HTR-8/SVneo (cell line): ENCODE measurements around the gene NKX2-3.

ENCODE experiments used
- DNase-seq: peaks from one replicate; pipeline ENCODE4 v3.0.0; 2011; ENCODE audit warnings: low spot score, mixed read lengths; ENCODE audit not compliant: insufficient read length
- FAIRE-seq: peaks from 2 replicates; lab custom pipeline; 2011; peaks lifted over from hg19 to GRCh38; lab: Jason Lieb, UNC

The NKX2-3 gene

DNA sequence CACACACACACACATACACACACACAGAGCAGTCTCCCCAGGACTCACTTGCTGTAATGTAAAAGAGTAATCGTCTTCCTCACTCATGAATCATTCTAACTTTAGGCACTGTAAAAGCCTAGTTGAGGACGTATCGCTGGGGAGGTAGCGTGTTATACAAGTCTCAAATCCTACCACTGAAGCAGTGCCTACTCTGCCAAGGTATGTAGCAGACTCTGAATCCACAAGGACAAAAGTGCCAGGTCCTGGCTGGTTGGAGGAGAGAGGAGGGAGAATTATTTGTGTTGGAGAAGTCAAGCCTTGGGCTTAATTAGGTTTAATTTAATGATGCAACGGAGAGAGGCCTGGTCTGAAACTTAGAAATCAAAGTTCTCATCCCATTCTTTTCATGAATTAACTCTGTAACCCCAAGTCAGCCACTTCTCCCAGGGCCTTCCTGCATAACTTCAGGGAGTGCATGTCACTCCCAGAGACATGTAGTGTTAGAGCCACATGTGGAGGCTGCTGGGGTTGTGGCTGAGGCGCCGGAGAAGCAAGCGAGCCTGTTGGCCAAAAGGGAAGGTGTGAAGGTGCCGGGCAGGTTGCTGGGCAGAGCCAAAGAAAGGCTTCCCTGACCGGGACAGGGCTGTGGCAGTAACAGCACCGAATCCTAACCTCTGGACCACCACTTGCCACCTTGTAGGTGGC, 36.7 kb downstream of the NKX2-3 start:
- FAIRE-seq (no peak), DNase-seq (no peak)

DNA sequence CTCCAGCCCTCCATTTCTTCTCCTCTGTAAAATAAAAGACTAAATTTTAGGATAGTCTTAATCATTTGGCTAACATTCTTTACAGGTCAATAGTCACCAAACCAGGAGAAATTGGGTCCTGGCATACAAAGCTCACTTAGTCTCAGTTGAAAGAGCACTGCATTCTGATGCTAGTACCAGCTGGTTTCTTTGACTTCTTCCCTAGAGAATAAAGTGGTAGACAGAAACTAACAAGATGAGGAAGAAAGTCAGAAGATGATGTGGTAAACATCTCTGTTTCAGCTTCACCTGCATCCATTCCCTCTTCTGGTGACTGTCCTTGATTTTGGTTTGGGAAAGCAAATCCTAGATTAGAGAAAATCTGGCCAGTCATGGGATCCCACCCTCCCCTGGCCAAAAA, 37.2 kb downstream of the NKX2-3 start:
- FAIRE-seq = no peak
- no peak for DNase-seq

DNA sequence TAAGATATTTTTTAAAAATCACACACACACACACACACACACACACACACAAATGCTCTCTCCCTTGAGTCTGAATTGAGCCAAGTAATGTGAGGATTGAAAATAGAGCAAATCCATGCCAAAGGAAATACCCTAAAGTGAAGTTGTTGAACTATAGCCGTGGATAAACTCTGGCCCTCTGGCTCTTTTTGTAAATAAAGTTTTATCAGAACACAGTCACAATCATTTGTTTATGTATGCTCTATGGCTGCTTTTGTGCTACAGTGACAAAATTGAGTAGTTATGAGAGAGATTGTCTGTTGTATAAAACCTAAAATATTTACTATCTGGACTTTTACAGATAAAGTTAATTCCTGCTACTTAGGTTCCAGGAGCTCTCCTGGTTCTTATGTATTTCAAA, 39.1 kb downstream of the NKX2-3 start:
- FAIRE-seq (no peak), DNase-seq (no peak)

DNA sequence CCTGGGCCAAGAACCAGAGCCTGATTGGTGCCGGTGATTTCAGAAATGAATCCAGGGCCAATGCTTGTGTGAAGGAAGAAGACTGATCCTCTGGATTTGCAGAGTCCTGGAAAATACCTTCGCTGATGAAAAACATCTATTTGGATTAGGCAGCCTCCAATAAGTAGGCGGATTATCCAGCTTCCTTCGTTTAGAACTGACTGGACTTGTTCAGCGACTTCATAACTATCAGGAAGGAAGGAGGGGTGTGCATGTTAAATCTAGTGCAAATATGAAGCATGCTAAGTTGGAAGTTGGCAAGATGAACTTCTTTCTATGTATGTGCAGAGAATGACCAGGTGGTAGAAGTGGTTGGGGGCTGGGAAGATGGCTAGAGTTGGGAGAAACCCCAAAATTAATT, 41.0 kb downstream of the NKX2-3 start:
- FAIRE-seq (no peak), DNase-seq (no peak)

DNA sequence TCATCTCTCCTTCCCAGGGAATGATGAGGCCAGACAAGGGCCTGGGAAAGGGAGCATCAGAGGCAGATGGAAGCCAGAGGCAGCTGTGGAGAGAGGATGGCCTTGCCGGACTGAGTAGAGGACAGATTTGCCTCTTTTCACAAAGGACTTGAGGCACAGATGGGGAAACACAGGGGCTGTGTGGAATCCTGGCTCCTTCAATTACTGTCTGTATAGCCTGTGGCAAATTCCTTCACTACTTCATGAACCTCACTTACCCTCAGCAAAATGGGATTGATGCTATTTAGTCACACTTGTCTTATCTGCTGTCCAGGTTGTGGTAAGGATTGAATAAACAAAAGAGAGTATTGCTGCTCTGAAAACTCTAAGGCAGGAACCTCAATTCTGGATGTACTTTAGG, 47.2 kb downstream of the NKX2-3 start:
- FAIRE-seq (no peak), DNase-seq (no peak)

DNA sequence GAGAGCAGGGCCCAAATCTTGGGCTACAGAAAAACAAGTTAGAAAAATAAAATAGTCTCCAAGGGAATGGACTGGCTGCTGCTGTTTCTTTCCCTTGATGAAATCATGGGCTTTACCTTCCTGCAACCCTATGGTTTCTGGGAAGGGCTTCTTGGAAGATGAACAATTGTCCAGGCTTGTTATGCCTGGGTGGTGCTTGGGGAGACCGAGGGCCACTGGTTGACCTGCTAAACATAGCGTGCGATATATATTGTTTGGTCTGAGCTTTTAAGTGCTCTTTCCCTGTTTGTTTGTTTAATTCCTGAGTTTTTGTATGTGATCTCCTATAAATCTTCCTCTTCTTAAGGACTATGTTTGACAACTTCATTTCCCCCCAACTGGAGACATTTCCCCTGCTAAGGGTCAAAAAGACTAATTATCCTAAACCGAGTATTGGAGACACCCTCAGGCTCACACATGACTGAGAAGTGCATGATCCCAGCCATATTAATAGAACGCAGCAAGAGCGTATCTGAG, 49.6 kb downstream of the NKX2-3 start:
- FAIRE-seq = no peak

DNA sequence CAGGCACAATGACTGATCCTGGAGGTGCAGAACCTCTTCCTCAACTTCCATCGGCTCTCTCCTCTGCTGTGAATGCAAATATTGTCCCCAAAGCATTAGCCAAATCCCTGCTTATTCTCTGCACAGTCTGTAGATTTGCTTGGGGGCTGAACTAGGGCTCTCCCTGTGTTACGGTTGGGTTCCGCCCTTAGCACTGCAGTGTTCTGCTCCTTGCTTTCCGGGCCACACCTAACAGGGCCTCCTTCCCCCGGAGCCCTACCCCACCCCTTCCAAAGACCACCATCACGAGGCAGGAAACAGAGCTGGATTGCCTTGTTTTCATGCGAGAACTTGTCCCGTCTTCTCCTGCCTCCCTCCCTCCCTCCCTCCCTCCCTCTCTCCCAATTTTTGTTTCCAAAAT, 50.9 kb downstream of the NKX2-3 start:
- DNase-seq (no peak), FAIRE-seq (no peak)

More for the DNA sequence above, 49.6 kb downstream of the NKX2-3 start:
- no peak for DNase-seq
